ENCODE measurements around the gene POLN.

POLN gene

GRCh38 chr4:2048831-2049230 lies 193.1 kb downstream of the POLN start:
- TF ChIP-seq CTCF (IDR thresholded peaks at IDR 0.05; ENCODE audit: extremely low read depth, missing control alignments) = no peak
- no peak for DNase-seq (ENCODE audit: low spot score)

- no peak for TF ChIP-seq CTCF (IDR thresholded peaks at IDR 0.05; ENCODE audit: extremely low read depth, missing control alignments)
- DNase-seq (ENCODE audit: low spot score) = no peak
These were observed 193.9 kb downstream of the POLN start for GRCh38 chr4:2047781-2048581.

- no peak for DNase-seq (ENCODE audit: low spot score)
- TF ChIP-seq CTCF (IDR thresholded peaks at IDR 0.05; ENCODE audit: extremely low read depth, missing control alignments) = no peak
These were observed 194.8 kb downstream of the POLN start for GRCh38 chr4:2047031-2047660.

- peak; percentile 30 for DNase-seq (ENCODE audit: low spot score)
- TF ChIP-seq CTCF (IDR thresholded peaks at IDR 0.05; ENCODE audit: extremely low read depth, missing control alignments) = no peak
These were observed 195.6 kb downstream of the POLN start for GRCh38 chr4:2046031-2046961.

GRCh38 chr4:2045518-2045951 lies 196.4 kb downstream of the POLN start:
- DNase-seq (ENCODE audit: low spot score) = peak; percentile 21
- TF ChIP-seq CTCF (IDR thresholded peaks at IDR 0.05; ENCODE audit: extremely low read depth, missing control alignments) = no peak

- DNase-seq (ENCODE audit: low spot score) = no peak
- no peak for TF ChIP-seq CTCF (IDR thresholded peaks at IDR 0.05; ENCODE audit: extremely low read depth, missing control alignments)
These were observed 197.1 kb downstream of the POLN start for GRCh38 chr4:2044542-2045517.
